Small intestine (tissue), 7 donors: ENCODE results near the gene POU2F1. TPM values are rescaled to one million over a fixed set of nuclear protein-coding genes. Genes with fewer than 3 reads are reported as not detected.
"Not testable (repeated sequence)": the region's sequence is repeated elsewhere in the genome, so short reads cannot be mapped to it uniquely, and the experiment has no call there.

Source experiments
- DNase-seq, 2 donors: peaks; one replicate each; pipeline versions ENCODE4 v3.0.0 to v3.0.0-alpha.2; 2013
- FAIRE-seq: peaks from 2 replicates; lab custom pipeline; 2012; peaks lifted over from hg19 to GRCh38; lab: Jason Lieb, UNC
- H3K27ac ChIP-seq, 3 donors: one replicate each; pipeline ENCODE4 v1.5.1; 2013; ENCODE audit warnings: low read length in 2 of 3, mild to moderate bottlenecking in 2 of 3, control low read depth in 1 of 3, inconsistent platforms in 1 of 3, low read depth in 1 of 3, moderate library complexity in 1 of 3
- H3K27me3 ChIP-seq, 3 donors: one replicate each; pipeline ENCODE4 v1.6.1; 2013; ENCODE audit warnings: low read length in 3 of 3, inconsistent platforms in 1 of 3; ENCODE audit not compliant: control insufficient read depth in 3 of 3, insufficient read depth in 3 of 3
- H3K36me3 ChIP-seq, 3 donors: one replicate each; pipeline ENCODE4 v1.6.1; 2013; ENCODE audit warnings: low read length in 3 of 3, inconsistent platforms in 1 of 3, low read depth in 1 of 3, mild to moderate bottlenecking in 1 of 3, moderate library complexity in 1 of 3; ENCODE audit not compliant: control insufficient read depth in 3 of 3, insufficient read depth in 2 of 3
- H3K4me1 ChIP-seq, 3 donors: one replicate each; pipeline ENCODE4 v1.6.1; 2013; ENCODE audit warnings: low read length in 2 of 3, inconsistent platforms in 1 of 3, low read depth in 1 of 3, mild to moderate bottlenecking in 1 of 3, moderate library complexity in 1 of 3; ENCODE audit not compliant: control insufficient read depth in 3 of 3, insufficient read depth in 2 of 3
- H3K4me3 ChIP-seq, 3 donors: one replicate each; pipeline ENCODE4 v1.5.1; 2013; ENCODE audit warnings: low read length in 3 of 3, control low read depth in 1 of 3, inconsistent platforms in 1 of 3, low read depth in 1 of 3, mild to moderate bottlenecking in 1 of 3, moderate library complexity in 1 of 3
- H3K9me3 ChIP-seq, 2 donors: one replicate each; pipeline ENCODE4 v1.6.1; 2013; ENCODE audit warnings: low read depth in 1 of 2, low read length in 1 of 2; ENCODE audit not compliant: control insufficient read depth in 2 of 2, insufficient read depth in 1 of 2
- WGBS, 3 donors: extraction: QIAGEN DNeasy Blood & Tissue Kit; methylation state at CpG; one replicate each; pipeline ENCODE4 v1.1.7; 2013; 5-methylcytosine and 5-hydroxymethylcytosine counted together
- polyA plus RNA-seq, 4 donors: library from polyadenylated mRNA; stranded (reverse) in 3 of 4; unstranded in 1 of 4; fragments of 200-250 nt in 3 of 4; fragments of 120-200 nt in 1 of 4; gene quantifications; one replicate each; pipeline versions ENCODE4 v1.2.1 to v1.2.3, GENCODE V29; 2013
- donor health status: healthy with polysubstance abuse.
- donor health status: control.
- donor health status: control.
- donor health status: Bipolar disorder and iron deficiency.
- donor health status: healthy.

POU2F1 gene
- polyA plus RNA-seq, 4 donors, result 0.81 to 8.9 (median 2.3) TPM

DNA sequence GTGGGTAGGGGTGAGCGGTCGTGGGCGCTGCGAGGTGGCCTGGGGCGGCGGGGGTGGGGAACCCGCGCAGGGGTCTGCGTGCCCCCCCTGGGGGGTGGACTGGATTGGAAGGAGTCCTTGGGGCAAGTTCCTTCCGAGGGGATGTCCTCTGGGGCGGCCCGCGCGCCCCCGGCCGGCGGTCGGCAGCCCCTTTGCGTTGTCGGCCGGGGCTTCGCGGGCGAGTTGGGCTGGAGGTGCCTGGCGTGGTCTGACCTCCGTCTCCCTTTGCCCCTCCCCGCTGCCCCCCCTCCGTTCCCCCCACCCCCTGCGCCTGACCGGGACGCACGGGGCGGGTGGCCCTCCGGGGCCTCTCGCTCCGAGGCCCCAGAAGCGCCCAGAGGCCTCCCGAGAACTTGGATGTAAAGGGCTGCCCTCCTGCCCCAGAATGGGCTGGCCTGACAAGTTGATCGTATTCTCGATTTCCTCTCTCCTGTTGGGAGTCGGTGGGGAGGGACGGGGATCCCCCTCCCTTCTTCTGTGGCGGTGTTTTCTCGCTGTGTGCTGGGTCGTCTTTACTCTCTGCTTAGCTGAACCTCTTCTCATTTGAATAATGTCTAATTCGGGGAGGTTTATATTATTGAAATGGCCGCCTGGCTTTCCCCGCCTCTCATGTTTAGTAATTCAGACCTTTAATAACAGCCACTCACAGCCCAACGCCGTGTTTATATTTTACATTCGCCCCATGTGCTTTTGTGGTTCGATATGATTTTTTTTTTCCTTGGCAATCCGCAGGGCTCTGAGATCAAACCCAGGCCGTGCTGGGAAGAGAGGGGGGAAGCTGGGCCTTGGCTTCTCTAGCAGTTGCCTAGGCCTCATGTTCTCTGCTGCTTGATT is 1.3 kb downstream of the POU2F1 start:
- H3K36me3 ChIP-seq, result no peaks in the 10 kb centered on the region
- WGBS, 3 donors, result 0 to 1% (median 0%) methylated on average over 38 to 54 of the region's 54 CpGs
- no peaks in the 10 kb centered on the region for H3K9me3 ChIP-seq
- peaks cover 0 to 17% (median 2%) of the 10 kb centered on the region in 3 donors for H3K4me1 ChIP-seq
- peak overlapping the region; percentile 70 to 98 (median 98) for H3K4me3 ChIP-seq
- no peaks in the 10 kb centered on the region for H3K27me3 ChIP-seq
- peak; percentile 88 to 92 for DNase-seq
- FAIRE-seq, result no peak
- H3K27ac ChIP-seq, result peak overlapping the region; percentile 97 to 99 (median 98)

GRCh38 chr1:167223144-167224103 is 2.7 kb downstream of the POU2F1 start:
- H3K27ac ChIP-seq, result peak overlapping the region in 2 of 3 donors; percentile 75 to 97
- no peaks in the 10 kb centered on the region for H3K36me3 ChIP-seq
- peaks cover 0 to 17% (median 2%) of the 10 kb centered on the region in 3 donors for H3K4me1 ChIP-seq
- DNase-seq (peak; percentile 68 to 77), FAIRE-seq (no peak)
- no peaks in the 10 kb centered on the region for H3K9me3 ChIP-seq
- H3K4me3 ChIP-seq, result no peak overlapping the region
- 44 to 62% (median 54%) methylated on average over 10 of the region's 10 CpGs for WGBS, 3 donors
- no peaks in the 10 kb centered on the region for H3K27me3 ChIP-seq

DNA sequence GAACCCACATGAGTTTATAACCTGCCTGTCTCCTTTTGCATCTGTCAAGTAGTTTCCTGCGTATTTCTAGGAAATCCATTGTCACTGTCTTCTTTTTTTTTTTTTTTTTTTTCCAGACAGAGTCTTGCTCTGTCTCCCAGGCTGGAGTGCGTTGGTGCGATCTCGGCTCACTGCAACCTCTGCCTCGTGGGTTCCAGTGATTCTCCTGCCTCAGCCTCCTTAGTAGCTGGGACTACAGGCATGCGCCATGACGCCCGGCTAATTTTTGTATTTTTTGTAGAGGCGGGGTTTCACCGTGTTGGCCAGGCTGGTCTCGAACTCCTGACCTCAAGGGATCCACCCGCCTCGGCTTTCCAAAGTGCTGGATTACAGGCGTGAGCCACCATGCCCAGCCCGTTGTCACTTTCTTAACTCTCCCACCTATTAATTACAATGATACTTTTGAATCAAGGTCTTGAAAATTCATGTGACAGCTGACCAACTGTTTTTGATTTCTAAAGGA is 4.1 kb downstream of the POU2F1 start:
- H3K36me3 ChIP-seq, H3K27me3 ChIP-seq, DNase-seq, H3K9me3 ChIP-seq, H3K27ac ChIP-seq, H3K4me3 ChIP-seq, FAIRE-seq: not testable (repeated sequence)
- peaks cover 0 to 17% (median 2%) of the 10 kb centered on the region in 3 donors for H3K4me1 ChIP-seq
- 91 to 94% (median 91%) methylated on average over 15 of the region's 15 CpGs for WGBS, 3 donors

DNA sequence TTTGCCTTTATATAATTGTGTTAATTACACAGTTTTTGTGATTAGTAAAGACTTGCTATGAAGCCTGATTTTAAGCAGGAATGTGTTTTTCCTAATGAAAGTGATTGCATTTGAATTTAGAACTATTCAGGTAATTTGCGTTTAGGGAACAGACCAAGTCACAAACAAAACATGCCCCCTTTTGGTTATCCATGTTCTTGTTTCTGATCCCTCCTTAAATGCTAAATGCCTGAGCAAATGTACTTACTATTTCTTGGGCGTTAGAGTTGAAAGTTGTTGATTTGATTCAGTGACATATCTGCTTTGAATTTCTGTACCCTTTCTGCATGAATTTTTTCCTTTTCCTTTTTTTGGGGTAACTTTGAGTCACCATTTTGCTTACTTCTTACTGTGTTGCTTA is 5.2 kb downstream of the POU2F1 start:
- H3K27ac ChIP-seq, result no peak overlapping the region
- H3K4me3 ChIP-seq, result no peak overlapping the region
- no peak for FAIRE-seq
- H3K27me3 ChIP-seq, result no peaks in the 10 kb centered on the region
- peaks cover 0 to 19% (median 4%) of the 10 kb centered on the region in 3 donors for H3K4me1 ChIP-seq
- H3K36me3 ChIP-seq, result no peaks in the 10 kb centered on the region
- no peaks in the 10 kb centered on the region for H3K9me3 ChIP-seq
- DNase-seq, result no peak
- WGBS, 3 donors, result 78 to 86% (median 82%) methylated on average over 2 of the region's 2 CpGs

DNA sequence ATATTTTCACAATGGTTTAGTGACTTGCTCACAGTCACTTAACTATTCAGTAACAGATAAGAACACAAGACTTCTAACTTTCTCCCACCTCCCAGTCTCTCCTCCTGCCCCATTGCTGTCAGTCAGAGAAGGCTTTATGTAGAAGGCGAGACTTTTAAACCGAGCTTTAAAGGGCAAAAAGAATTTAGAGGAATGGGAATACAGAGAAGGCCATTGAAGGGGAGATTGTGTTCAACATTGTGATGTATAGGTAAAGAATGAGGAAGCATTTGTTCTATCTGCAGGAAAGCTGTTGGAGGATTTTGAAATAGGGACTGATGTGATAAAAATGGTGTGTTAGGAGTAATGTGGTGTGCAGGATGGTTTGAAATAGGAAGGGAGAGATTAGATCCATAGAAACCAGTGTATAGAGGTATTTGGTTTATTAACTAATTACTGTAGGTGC is 7.3 kb downstream of the POU2F1 start:
- DNase-seq, result peak in 1 of 2 donors; percentile 45
- WGBS, 3 donors, result 77 to 88% (median 79%) methylated on average over 2 of the region's 2 CpGs

GRCh38 chr1:167229719-167230385 is 9.2 kb downstream of the POU2F1 start:
- Histone ChIP-seq H3K27me3 (no peaks in the 10 kb centered on the region), H3K4me1 (peaks cover 0 to 6% (median 2%) of the 10 kb centered on the region in 3 donors), H3K9me3 (no peaks in the 10 kb centered on the region), H3K4me3 (no peak overlapping the region), H3K36me3 (no peaks in the 10 kb centered on the region), H3K27ac (peak overlapping the region in 1 of 3 donors; percentile 14)
- no peak for FAIRE-seq
- no peak for DNase-seq
- 53 to 64% (median 63%) methylated on average over 2 of the region's 2 CpGs for WGBS, 3 donors

More for the DNA sequence above, 7.3 kb downstream of the POU2F1 start:
- Histone ChIP-seq H3K4me1 (peaks cover 0 to 12% (median 4%) of the 10 kb centered on the region in 3 donors), H3K4me3 (no peak overlapping the region), H3K27ac (peak overlapping the region in 1 of 3 donors; percentile 51), H3K27me3 (no peaks in the 10 kb centered on the region), H3K36me3 (no peaks in the 10 kb centered on the region), H3K9me3 (no peaks in the 10 kb centered on the region)
- FAIRE-seq, result no peak

- DNase-seq (no peak), FAIRE-seq (no peak)
- Histone ChIP-seq H3K4me1 (peaks cover 0 to 6% (median 6%) of the 10 kb centered on the region in 3 donors), H3K4me3 (no peak overlapping the region), H3K27ac (no peak overlapping the region), H3K36me3 (no peaks in the 10 kb centered on the region), H3K27me3 (no peaks in the 10 kb centered on the region), H3K9me3 (no peaks in the 10 kb centered on the region)
Measured at GRCh38 chr1:167230437-167230836, 9.8 kb downstream of the POU2F1 start.
